ENCODE data around the gene MAT2B.
A peak's percentile ranks its signal among the peaks of the same experiment; 100 is the strongest.

MAT2B gene

DNA sequence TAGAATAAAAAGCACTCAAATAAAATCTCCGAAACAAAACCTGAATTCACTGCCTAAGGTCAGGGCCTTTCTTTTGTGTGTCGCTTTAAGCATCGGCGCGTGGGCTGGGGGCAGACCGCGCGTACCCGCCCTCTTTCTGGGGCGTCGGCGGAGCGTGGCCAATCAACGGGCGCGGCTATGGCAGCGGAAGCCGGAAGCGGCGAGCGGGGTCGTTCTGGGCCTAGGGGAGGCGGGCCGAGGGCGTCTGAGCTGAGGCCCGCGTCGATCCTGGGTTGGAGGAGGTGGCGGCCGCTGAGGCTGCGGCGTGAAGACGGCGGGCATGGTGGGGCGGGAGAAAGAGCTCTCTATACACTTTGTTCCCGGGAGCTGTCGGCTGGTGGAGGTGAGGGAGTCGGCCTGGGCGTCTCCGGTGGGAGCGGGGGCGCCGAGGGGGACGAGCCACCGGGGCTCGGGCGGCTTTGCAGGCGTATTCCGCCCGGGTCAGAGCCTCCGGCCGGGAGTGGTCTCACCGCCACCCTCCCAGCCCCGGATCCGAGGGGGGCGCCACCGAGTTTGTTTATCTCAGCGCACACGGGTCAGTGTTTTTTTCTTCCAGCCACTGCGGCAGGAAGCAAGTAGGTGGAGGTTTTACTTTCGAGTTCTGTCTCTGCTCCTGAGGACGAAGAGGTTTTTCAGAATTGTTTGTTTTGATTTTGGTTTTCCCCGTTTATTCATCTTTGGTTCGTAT lies at the start of gene MAT2B:
Gene MAT2B (plus strand): TSS at position 252 of the 727 bp plus-strand sequence. CDS start 68 bp downstream, at position 320.
- H3K4me3 ChIP-seq (ENCODE audit: low read length) = peak within 1 kb of the TSS; percentile 100
- no peak for TF ChIP-seq ZNF274 (IDR thresholded peaks at IDR 0.05; ENCODE audit: low read depth, low read length)

DNA sequence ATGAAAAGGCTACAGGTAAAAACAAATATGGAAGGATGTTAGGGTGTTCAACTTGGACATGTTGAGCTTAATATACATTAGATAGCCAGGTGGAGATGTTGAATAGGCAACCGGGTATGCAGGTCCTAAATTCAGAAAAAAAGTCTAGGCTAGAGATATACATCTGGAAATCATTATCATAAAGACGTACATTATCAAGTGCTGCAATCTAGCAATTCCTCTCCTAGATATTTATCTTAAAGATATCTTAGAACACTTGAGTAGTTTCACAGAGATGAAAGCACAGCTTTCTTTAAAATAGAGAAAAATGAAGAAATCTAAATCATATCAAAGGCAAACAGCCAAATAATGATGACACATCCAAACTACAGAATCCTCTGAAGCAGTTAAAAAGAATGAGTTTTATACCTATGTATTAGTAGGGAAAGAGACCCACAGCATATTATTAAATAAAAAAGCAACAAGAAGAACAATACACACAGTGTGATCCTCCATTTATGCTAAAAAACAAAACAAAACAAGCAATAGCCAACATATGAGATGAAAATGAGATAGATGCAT lies 49.3 kb upstream of the MAT2B start:
- H3K4me3 ChIP-seq (ENCODE audit: low read length) = no peak overlapping the region; the same call in 1 of the 2 replicates
- no peak for TF ChIP-seq ZNF274 (IDR thresholded peaks at IDR 0.05; ENCODE audit: low read depth, low read length)

DNA sequence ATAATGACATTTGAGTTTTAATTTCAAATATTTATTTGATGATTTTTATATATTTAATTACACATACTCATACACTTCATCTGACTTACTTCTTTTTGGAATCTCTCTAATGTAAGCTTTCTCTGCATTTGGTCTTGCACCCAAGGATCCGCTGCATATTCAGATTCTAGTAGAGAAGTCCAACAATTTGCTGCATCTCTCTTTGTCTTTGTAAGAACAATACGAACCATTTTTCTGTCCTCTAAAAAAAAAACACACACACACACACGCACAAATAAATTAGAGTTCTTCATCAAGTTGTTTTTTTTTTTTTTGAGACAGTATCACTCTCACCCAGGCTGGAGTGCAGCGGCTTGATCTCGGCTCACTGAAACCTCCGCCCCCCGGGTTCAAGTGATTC lies 48.6 kb upstream of the MAT2B start:
- H3K4me3 ChIP-seq (ENCODE audit: low read length) = no peak overlapping the region
- TF ChIP-seq ZNF274 (IDR thresholded peaks at IDR 0.05; ENCODE audit: low read depth, low read length) = no peak

DNA sequence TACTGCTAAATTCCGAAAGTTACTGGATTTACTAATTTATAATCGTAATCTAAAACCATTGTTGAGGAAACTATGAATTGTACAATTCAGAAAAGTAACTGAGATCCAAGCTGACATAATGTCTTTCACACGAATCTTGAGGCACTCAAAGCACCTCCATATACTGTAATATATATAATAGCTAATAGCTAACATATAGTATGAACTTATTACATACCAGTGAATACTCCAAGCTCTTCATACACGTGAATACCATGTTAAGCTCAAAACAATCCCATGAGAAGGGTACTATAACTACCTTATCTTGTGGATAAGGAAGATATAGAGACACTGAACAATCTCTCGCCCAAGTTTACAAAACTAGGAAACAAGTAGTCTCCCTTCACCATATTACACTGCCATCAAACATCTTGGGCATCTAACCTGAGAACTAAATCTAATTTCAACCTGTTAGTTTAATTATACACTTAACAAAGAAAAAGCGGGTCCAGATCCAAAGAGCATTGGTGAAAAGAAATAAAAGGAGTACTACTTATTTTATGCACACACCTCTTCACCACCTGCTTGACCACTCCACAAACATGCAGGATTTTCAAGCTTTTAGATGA lies 46.5 kb upstream of the MAT2B start:
- peak overlapping the region; percentile 92 for H3K4me3 ChIP-seq (ENCODE audit: low read length)
- no peak for TF ChIP-seq ZNF274 (IDR thresholded peaks at IDR 0.05; ENCODE audit: low read depth, low read length)

DNA sequence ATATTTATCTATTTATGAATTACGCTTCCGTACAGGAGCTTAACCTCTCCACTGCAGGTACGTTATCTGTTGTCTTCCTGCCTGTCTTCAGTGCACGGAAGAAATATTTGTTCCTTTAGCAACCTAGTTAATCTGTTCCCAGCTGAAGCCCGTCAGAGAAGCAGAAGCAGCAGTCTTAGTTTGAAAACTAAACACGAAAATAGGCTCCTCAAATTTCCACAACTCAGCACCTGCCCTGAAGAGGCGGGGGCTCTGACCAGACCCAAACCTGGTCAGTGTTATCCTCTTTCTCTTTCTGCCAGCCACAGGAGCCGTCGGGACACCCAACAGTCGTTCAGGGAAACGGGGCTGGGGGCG lies 46.0 kb upstream of the MAT2B start:
- TF ChIP-seq ZNF274 (IDR thresholded peaks at IDR 0.05; ENCODE audit: low read depth, low read length) = no peak
- peak overlapping the region; percentile 92 for H3K4me3 ChIP-seq (ENCODE audit: low read length)

DNA sequence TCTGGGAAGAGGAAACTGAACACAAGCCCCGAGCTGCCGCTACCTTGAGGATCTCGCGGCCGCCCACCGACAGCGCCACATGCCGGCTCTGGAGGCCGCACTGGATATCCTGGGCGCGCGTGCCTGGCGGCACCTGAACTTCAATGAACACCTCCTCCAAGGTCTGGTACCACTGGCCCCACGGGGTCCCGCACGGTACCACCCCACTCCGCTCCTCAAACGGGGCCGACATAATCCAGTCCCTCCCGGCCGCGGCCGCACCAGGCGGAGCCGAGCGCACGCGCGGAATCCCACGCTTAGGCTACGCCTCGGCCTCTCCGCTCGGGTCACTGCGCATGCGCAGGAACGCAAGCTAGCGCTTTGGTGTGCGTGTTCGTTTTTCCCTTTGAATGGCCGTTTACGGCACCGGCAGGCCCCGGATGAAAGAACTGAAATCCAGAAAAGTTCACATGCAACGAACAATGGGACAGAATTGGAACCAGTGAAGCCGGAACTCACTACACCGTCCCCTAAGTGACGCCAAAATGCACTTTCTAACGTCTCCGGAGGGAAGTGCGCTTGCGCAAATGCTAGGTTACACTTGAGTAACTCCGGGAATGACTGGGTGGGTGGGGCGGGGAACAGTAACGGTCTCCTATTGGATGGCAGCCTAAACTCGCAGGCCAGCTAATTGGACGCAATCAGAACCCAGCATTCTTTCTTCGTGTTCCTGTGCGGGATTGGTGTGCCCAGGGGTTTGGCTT lies 45.4 kb upstream of the MAT2B start, which contains the start of gene NUDCD2:
Gene NUDCD2 (minus strand): TSS at position 284 of the 743 bp plus-strand sequence. CDS start 52 bp downstream, at position 232.
- H3K4me3 ChIP-seq (ENCODE audit: low read length) = peak within 1 kb of the TSS; percentile 99
- TF ChIP-seq ZNF274 (IDR thresholded peaks at IDR 0.05; ENCODE audit: low read depth, low read length) = no peak

DNA sequence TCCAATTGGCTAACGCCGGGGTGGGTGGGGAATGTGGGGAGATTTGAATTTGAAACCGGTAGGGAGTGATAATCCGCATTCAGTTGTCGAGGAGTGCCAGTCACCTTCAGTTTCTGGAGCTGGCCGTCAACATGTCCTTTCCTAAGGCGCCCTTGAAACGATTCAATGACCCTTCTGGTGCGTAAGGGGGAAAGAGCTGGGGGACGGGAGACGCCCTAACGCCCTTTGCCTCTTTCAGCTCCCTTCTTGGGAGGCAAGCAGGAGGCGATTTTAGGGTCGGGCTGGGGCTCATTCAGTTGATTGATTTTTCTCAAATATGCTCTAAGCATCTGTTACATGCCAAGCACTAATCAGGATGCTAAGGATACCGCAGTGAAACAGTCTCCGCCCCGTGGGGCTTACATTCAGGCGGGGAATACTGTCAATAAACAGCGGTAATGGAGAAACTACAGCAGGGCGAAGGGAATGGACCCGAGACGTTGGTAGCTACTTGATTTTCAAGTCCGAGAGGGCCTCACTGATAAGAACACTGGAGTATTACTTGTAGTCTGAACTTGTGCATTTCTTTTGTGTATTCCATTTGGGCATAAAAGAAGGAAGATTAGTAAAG lies 44.8 kb upstream of the MAT2B start, which contains the start of gene HMMR:
Gene HMMR (plus strand): TSS at position 71 of the 610 bp plus-strand sequence. CDS start 61 bp downstream, at position 132.
- peak within 1 kb of the TSS; percentile 99 for H3K4me3 ChIP-seq (ENCODE audit: low read length)
- no peak for TF ChIP-seq ZNF274 (IDR thresholded peaks at IDR 0.05; ENCODE audit: low read depth, low read length)

DNA sequence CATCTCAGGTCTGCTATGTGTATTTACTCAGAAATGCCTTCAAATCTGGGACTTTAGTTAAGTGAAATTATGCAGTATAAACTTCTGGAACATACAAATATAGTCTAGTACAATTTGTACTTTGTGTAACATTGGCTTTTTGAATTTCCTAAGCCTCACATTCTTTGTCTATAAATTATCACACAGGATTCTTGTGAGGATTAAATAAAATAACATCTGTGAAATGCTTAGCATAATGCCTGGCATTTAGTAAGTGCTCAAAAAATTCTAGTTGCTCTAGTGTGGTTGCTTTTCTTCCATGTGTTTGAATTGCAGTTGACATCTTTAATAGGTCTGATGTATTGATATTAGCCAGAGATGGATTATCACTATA lies 42.4 kb upstream of the MAT2B start:
- no peak for TF ChIP-seq ZNF274 (IDR thresholded peaks at IDR 0.05; ENCODE audit: low read depth, low read length)
- no peak overlapping the region for H3K4me3 ChIP-seq (ENCODE audit: low read length)

DNA sequence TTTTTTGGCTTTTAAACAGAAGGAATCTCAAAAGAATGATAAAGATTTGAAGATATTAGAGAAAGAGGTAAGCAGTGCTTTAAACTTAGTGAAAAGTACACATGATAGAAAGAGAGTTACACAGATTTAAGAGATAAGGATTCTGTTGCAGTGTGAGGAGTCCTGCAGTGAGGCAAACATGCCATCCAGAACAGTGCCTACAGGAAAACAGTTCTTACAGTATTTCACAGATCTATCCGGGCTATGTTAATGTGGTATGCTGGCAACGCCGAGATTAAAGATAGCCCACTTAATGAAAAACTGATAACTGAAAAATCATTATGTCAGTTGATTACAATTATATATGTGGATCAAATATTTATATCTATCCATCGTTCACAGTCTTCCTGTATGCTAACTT lies 37.7 kb upstream of the MAT2B start:
- TF ChIP-seq ZNF274 (IDR thresholded peaks at IDR 0.05; ENCODE audit: low read depth, low read length) = no peak
- no peak overlapping the region for H3K4me3 ChIP-seq (ENCODE audit: low read length)

DNA sequence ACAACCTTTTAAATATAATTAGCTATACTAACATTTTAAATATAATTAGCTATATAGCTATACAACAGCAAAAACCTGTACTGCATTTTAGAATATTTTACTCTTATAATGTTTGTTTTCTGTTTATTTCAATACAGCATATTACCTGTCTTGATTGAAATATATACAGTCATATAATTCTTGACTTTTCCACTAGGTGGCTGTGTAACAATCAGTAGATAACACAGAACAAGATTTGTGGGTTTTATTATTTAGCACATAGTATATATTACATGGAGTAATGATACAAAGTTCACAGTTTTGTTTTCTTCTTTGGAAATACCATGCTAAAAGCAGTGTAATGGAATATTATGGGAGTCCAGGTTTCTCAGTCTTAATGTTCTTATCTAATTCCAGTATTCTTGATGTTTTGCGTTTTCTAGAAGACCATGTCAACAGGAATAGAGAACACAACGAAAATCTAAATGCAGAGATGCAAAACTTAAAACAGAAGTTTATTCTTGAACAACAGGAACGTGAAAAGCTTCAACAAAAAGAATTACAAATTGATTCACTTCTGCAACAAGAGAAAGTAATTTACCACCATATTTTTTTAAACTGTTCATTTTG lies 31.7 kb upstream of the MAT2B start:
- no peak for TF ChIP-seq ZNF274 (IDR thresholded peaks at IDR 0.05; ENCODE audit: low read depth, low read length)
- H3K4me3 ChIP-seq (ENCODE audit: low read length) = no peak overlapping the region

DNA sequence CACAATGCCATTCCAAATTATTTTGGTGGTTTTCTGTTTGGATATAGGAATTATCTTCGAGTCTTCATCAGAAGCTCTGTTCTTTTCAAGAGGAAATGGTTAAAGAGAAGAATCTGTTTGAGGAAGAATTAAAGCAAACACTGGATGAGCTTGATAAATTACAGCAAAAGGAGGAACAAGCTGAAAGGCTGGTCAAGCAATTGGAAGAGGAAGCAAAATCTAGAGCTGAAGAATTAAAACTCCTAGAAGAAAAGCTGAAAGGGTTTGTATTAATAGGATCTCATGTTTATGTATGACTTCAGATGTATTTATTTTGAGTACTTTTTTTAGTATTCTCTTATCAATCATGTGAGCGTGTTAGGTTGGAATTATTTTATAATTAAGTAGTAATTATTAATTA lies 30.0 kb upstream of the MAT2B start:
- TF ChIP-seq ZNF274 (IDR thresholded peaks at IDR 0.05; ENCODE audit: low read depth, low read length) = no peak

DNA sequence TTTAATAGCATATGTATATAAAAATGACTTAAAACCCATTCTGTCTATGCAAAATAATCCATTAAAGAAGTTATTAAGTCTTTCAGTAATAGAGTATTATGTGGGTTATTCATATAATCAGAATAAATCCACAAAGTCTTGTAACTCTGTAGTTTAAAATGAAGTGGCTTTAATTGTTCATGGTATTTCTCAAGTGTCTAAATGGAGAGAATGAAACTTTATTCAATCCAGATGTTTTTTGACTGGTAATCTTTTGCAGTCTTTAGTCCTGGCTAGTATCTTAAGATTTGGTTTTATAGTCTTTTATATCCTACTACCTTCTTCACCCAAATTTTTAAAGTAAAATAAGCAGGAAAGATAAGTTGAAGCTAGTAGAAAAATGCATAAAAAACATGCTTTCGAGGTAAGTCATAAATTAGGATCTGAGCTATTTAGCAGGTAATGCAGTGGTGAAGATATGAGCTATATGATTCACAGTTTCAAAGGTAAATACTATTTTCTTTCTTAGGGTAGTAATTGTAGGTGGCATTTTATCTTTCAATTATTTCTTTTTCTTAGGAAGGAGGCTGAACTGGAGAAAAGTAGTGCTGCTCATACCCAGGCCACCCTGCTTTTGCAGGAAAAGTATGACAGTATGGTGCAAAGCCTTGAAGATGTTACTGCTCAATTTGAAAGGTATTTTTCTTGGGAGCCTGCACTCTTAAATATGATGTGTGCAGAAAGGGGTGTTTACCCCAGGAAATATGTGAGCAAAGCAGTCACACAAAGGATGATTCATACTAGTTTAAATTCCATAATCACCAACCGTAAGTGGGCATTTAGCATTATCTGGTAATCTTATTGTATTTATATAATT lies 27.1 kb upstream of the MAT2B start:
- TF ChIP-seq ZNF274 (IDR thresholded peaks at IDR 0.05; ENCODE audit: low read depth, low read length) = no peak
- no peak overlapping the region for H3K4me3 ChIP-seq (ENCODE audit: low read length)

More for the DNA sequence above, 30.0 kb upstream of the MAT2B start:
- no peak overlapping the region for H3K4me3 ChIP-seq (ENCODE audit: low read length)

DNA sequence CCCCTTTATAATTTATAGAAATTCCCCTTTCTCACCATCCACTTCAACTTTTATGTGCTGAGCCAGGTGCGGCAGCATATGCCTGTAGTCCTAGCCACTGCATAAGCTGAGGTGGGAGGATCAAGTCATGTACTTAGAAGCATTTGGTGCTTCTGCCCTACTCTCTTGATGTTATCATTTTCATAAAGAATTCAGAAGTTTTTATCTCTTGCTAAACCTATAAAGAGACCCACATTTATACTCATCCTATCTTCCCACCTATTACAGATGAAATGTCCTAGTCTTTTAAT lies 26.5 kb upstream of the MAT2B start:
- no peak for TF ChIP-seq ZNF274 (IDR thresholded peaks at IDR 0.05; ENCODE audit: low read depth, low read length)
- no peak overlapping the region for H3K4me3 ChIP-seq (ENCODE audit: low read length)
